Measurements from ENCODE around the gene USP44. TPM values are rescaled to one million over a fixed set of nuclear protein-coding genes. Genes with fewer than 3 reads are reported as not detected.
A peak's percentile ranks its signal among the peaks of the same experiment; 100 is the strongest.

Gene USP44
- total RNA-seq, 2 donors from 2014 or later, result 0.54 to 2.5 TPM

DNA sequence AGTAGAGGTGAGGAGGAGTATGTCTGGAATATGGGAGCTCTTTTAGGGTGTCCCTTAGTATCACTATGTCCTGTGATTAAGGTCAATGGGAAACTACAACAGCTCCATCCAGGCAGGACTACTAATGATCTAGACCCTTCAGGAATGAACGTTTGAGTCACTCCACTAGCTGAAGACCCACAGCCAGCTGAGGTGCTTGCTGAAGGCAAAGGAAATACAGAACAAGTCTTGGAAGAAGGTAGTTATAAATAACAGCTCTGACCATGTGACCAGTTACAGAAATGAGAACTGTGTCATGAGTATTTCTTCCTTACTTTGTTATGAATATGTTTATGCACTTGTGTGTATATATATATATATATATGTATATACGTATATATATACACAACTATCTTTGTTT, 40.5 kb upstream of the USP44 start:
- no peaks in the 10 kb centered on the region for H3K36me3 ChIP-seq
- H3K27ac ChIP-seq, result no peak overlapping the region
- TF ChIP-seq, protein P1, sequence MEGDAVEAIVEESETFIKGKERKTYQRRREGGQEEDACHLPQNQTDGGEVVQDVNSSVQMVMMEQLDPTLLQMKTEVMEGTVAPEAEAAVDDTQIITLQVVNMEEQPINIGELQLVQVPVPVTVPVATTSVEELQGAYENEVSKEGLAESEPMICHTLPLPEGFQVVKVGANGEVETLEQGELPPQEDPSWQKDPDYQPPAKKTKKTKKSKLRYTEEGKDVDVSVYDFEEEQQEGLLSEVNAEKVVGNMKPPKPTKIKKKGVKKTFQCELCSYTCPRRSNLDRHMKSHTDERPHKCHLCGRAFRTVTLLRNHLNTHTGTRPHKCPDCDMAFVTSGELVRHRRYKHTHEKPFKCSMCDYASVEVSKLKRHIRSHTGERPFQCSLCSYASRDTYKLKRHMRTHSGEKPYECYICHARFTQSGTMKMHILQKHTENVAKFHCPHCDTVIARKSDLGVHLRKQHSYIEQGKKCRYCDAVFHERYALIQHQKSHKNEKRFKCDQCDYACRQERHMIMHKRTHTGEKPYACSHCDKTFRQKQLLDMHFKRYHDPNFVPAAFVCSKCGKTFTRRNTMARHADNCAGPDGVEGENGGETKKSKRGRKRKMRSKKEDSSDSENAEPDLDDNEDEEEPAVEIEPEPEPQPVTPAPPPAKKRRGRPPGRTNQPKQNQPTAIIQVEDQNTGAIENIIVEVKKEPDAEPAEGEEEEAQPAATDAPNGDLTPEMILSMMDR (IDR thresholded peaks at IDR 0.05), result no peak
- H3K4me3 ChIP-seq, result no peak overlapping the region
- peaks cover 0 to 12% of the 10 kb centered on the region in 2 donors for H3K4me1 ChIP-seq (ENCODE audit: control insufficient read depth in 1 of 2, low read depth in 2 of 2)
- DNase-seq (ENCODE audit: low spot score) (no peak), ATAC-seq (ENCODE audit: insufficient number of reproducible peaks, low FRiP score, low read depth) (no peak)
- H3K9me3 ChIP-seq, result no peaks in the 10 kb centered on the region
- H3K27me3 ChIP-seq (replicated peaks; ENCODE audit: insufficient read depth), result no peaks in the 10 kb centered on the region

DNA sequence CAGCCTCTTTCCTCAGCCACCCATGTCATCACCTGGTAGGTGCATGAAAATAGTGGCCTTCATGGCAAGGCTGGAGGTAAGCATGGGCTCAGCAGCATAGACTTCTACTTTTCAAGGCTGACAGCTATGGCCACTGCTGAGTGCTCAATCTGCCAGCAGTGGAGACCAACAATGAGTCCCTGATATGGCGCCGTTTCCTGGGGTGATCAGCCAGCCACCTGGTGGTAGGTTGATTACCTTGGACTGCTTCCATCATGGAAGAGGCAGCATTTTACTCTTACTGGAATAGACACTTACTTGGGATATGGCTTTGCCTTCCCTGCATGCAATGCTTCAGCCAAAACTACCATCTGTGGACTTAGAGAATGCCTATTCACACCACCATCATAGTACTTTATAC, 39.5 kb upstream of the USP44 start:
- Histone ChIP-seq H3K27ac (no peak overlapping the region), H3K27me3 (replicated peaks; ENCODE audit: insufficient read depth) (no peaks in the 10 kb centered on the region), H3K4me1 (ENCODE audit: control insufficient read depth in 1 of 2, low read depth in 2 of 2) (peaks cover 0 to 12% of the 10 kb centered on the region in 2 donors), H3K36me3 (no peaks in the 10 kb centered on the region), H3K9me3 (no peaks in the 10 kb centered on the region), H3K4me3 (no peak overlapping the region)
- ATAC-seq (ENCODE audit: insufficient number of reproducible peaks, low FRiP score, low read depth), result no peak
- DNase-seq (ENCODE audit: low spot score), result no peak
- TF ChIP-seq, protein P1 (IDR thresholded peaks at IDR 0.05), result no peak

DNA sequence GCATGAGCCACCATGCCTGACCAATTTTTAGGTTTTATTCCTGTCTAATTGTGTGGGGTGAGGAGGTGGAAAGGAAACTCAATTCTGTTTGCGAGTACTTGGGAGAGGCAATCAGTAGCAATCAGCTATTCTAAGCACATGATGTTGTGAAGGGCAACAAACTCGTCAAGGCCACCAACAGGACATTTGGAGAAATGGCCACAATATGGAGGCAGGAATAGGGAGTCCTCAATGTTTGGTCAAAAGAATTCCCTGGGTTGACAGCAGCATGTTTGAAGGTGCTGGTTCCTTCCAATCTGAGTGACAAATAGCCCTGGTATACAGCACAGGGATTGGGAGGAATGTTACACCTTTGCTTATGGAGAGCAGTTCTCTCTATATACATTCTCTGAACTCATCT, 32.7 kb upstream of the USP44 start:
- DNase-seq (ENCODE audit: low spot score) (no peak), ATAC-seq (ENCODE audit: insufficient number of reproducible peaks, low FRiP score, low read depth) (no peak)
- Histone ChIP-seq H3K27ac (no peak overlapping the region), H3K4me3 (no peak overlapping the region), H3K27me3 (replicated peaks; ENCODE audit: insufficient read depth) (no peaks in the 10 kb centered on the region), H3K4me1 (ENCODE audit: control insufficient read depth in 1 of 2, low read depth in 2 of 2) (no peaks in the 10 kb centered on the region), H3K9me3 (no peaks in the 10 kb centered on the region), H3K36me3 (no peaks in the 10 kb centered on the region)
- TF ChIP-seq, protein P1 (IDR thresholded peaks at IDR 0.05), result no peak

- DNase-seq (ENCODE audit: low spot score), result no peak
- Histone ChIP-seq H3K36me3 (no peaks in the 10 kb centered on the region), H3K27ac (no peak overlapping the region), H3K4me1 (ENCODE audit: control insufficient read depth in 1 of 2, low read depth in 2 of 2) (no peaks in the 10 kb centered on the region), H3K27me3 (replicated peaks; ENCODE audit: insufficient read depth) (no peaks in the 10 kb centered on the region), H3K9me3 (no peaks in the 10 kb centered on the region), H3K4me3 (no peak overlapping the region)
- TF ChIP-seq, protein P1 (IDR thresholded peaks at IDR 0.05), result peak; percentile 41
- ATAC-seq (ENCODE audit: insufficient number of reproducible peaks, low FRiP score, low read depth), result no peak
Measured at GRCh38 chr12:95582230-95583058, 31.2 kb upstream of the USP44 start.

GRCh38 chr12:95577820-95578219, 26.5 kb upstream of the USP44 start:
- TF ChIP-seq, protein P1 (IDR thresholded peaks at IDR 0.05), result no peak
- Histone ChIP-seq H3K4me3 (no peak overlapping the region), H3K36me3 (no peaks in the 10 kb centered on the region), H3K9me3 (no peaks in the 10 kb centered on the region), H3K27me3 (replicated peaks; ENCODE audit: insufficient read depth) (no peaks in the 10 kb centered on the region), H3K4me1 (ENCODE audit: control insufficient read depth in 1 of 2, low read depth in 2 of 2) (no peaks in the 10 kb centered on the region), H3K27ac (no peak overlapping the region)
- no peak for DNase-seq (ENCODE audit: low spot score)
- ATAC-seq (ENCODE audit: insufficient number of reproducible peaks, low FRiP score, low read depth), result no peak

Measured in thoracic aorta (tissue), 2 donors.